Gastroesophageal sphincter (tissue), 4 donors: ENCODE measurements around the gene TMEM232. TPM values are rescaled to one million over a fixed set of nuclear protein-coding genes. Genes with fewer than 3 reads are reported as not detected.

Source experiments
- ATAC-seq: fragments of 150-250 bp; one replicate; pipeline ENCODE4 v1.9.1; 2016; ENCODE audit warnings: mild to moderate bottlenecking, moderate library complexity
- H3K27ac ChIP-seq, 4 donors: fragments of 200-600 bp; sonication (generic) in 3 of 4; 1 replicate in 3 of 4; 2 replicates in 1 of 4; pipeline ENCODE4 v1.5.1; 2016 to 2019
- H3K27me3 ChIP-seq: fragments of 200-600 bp; sonication (generic); one replicate; pipeline ENCODE4 v1.5.1; 2019
- H3K36me3 ChIP-seq, 2 donors: fragments of 200-600 bp; sonication (generic); one replicate each; pipeline ENCODE4 v1.5.1; 2019; ENCODE audit warnings: control low read depth in 1 of 2
- H3K4me1 ChIP-seq, 3 donors: fragments of 200-600 bp; sonication (generic); 1 replicate in 2 of 3; 2 replicates in 1 of 3; pipeline ENCODE4 v1.5.1; 2016 to 2019; ENCODE audit warnings: control low read depth in 2 of 3
- H3K4me3 ChIP-seq, 2 donors: fragments of 200-600 bp; sonication (generic); one replicate each; pipeline ENCODE4 v1.5.1; 2019; ENCODE audit warnings: mild to moderate bottlenecking in 1 of 2, moderate library complexity in 1 of 2
- H3K9me3 ChIP-seq, 3 donors: fragments of 200-600 bp; sonication (generic); one replicate each; pipeline ENCODE4 v1.5.1; 2017 to 2019; ENCODE audit warnings: control low read depth in 2 of 3
- CTCF ChIP-seq, 4 experiments: fragments of 200-600 bp in 2 of 4; fragments of 450-650 bp in 2 of 4; sonication (generic) in 1 of 4; IDR thresholded peaks; one replicate each; pipeline ENCODE4 v1.5.1; 2017 to 2019; ENCODE audit warnings: antibody characterized with exemption in 4 of 4, mild to moderate bottlenecking in 2 of 4, moderate library complexity in 2 of 4
- EP300 ChIP-seq: sonication (generic); formaldehyde crosslinking; IDR thresholded peaks from one replicate; pipeline ENCODE4 v1.6.1; 2017; ENCODE audit warnings: antibody characterized with exemption, mild to moderate bottlenecking
- POLR2A ChIP-seq, 2 donors: fragments of 450-650 bp; IDR thresholded peaks; one replicate each; pipeline ENCODE4 v1.6.1; 2017; ENCODE audit warnings: antibody characterized with exemption in 2 of 2, mild to moderate bottlenecking in 2 of 2, moderate library complexity in 1 of 2
- POLR2AphosphoS5 ChIP-seq: sonication (generic); formaldehyde crosslinking; IDR thresholded peaks from one replicate; pipeline ENCODE4 v1.6.1; 2017; ENCODE audit warnings: antibody characterized with exemption
- WGBS, 2 donors: methylation state at CpG; one replicate each; pipeline ENCODE4 v1.1.5; 2018; ENCODE audit warnings: low coverage in 1 of 2; 5-methylcytosine and 5-hydroxymethylcytosine counted together
- total RNA-seq, 4 donors: library from RNA; depleted of rRNA; stranded (reverse); fragments of >200 nt; gene quantifications; one replicate each; pipeline ENCODE4 v1.1.0, GENCODE V29; 2016

The TMEM232 gene
- total RNA-seq, 4 donors from 2014 or later: 2.2 to 5.1 (median 3.8) TPM

DNA sequence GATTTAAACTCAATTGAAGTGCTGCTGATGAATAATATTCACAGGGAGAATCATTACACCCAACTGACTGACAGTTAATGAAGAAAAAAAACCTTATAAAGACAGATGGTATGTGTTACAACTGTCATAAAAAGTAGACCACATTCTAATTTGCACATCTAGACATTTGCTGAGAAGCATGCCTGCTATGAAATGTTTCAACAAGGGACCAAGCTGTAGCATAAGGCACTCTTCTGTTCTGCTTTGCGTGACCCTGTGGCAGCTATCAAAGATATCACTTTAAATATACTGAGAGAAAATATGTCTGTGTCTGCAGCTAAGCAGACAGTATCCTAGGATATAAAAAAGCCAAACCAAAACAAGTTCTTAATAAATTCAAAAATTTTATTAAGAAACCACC, 153.7 kb downstream of the TMEM232 start:
- no peaks in the 10 kb centered on the region for H3K4me1 ChIP-seq
- 75% methylated on average over 1 of the region's 1 CpG; no CpG with 5 or more reads in 1 of the 2 donors for WGBS, 2 donors
- no peaks in the 10 kb centered on the region for H3K36me3 ChIP-seq
- TF ChIP-seq CTCF (IDR thresholded peaks at IDR 0.05) (no peak), POLR2A (IDR thresholded peaks at IDR 0.05) (no peak), EP300 (no peak), POLR2AphosphoS5 (no peak)
- H3K27me3 ChIP-seq: no peaks in the 10 kb centered on the region
- H3K4me3 ChIP-seq: no peak overlapping the region
- ATAC-seq: no peak
- no peaks in the 10 kb centered on the region for H3K9me3 ChIP-seq
- no peak overlapping the region for H3K27ac ChIP-seq

GRCh38 chr5:110562191-110562590, 164.3 kb downstream of the TMEM232 start:
- Histone ChIP-seq H3K9me3 (peaks cover 0 to 5% (median 0%) of the 10 kb centered on the region in 3 donors), H3K27ac (no peak overlapping the region), H3K36me3 (no peaks in the 10 kb centered on the region), H3K4me1 (no peaks in the 10 kb centered on the region), H3K4me3 (no peak overlapping the region), H3K27me3 (no peaks in the 10 kb centered on the region)
- TF ChIP-seq CTCF (IDR thresholded peaks at IDR 0.05): no peak
- no peak for TF ChIP-seq EP300
- no peak for TF ChIP-seq POLR2A (IDR thresholded peaks at IDR 0.05)
- TF ChIP-seq POLR2AphosphoS5: no peak
- ATAC-seq: no peak

GRCh38 chr5:110561510-110561909, 165.0 kb downstream of the TMEM232 start:
- no peak for ATAC-seq
- Histone ChIP-seq H3K36me3 (no peaks in the 10 kb centered on the region), H3K4me3 (no peak overlapping the region), H3K9me3 (peaks cover 0 to 5% (median 0%) of the 10 kb centered on the region in 3 donors), H3K27me3 (no peaks in the 10 kb centered on the region), H3K27ac (no peak overlapping the region), H3K4me1 (no peaks in the 10 kb centered on the region)
- TF ChIP-seq CTCF (IDR thresholded peaks at IDR 0.05): no peak
- TF ChIP-seq POLR2AphosphoS5: no peak
- TF ChIP-seq EP300: no peak
- TF ChIP-seq POLR2A (IDR thresholded peaks at IDR 0.05): no peak
- 33 to 40% methylated on average over 1 of the region's 1 CpG for WGBS, 2 donors

- no peaks in the 10 kb centered on the region for H3K27me3 ChIP-seq
- H3K4me1 ChIP-seq: no peaks in the 10 kb centered on the region
- H3K9me3 ChIP-seq: peaks cover 0 to 4% (median 0%) of the 10 kb centered on the region in 3 donors
- no peaks in the 10 kb centered on the region for H3K36me3 ChIP-seq
- TF ChIP-seq EP300 (no peak), POLR2AphosphoS5 (no peak), POLR2A (IDR thresholded peaks at IDR 0.05) (no peak), CTCF (IDR thresholded peaks at IDR 0.05) (no peak)
- H3K4me3 ChIP-seq: no peak overlapping the region
- ATAC-seq: no peak
- 96 to 100% methylated on average over 1 to 3 of the region's 3 CpGs for WGBS, 2 donors
- H3K27ac ChIP-seq: no peak overlapping the region
Observed at GRCh38 chr5:110549301-110549700, 177.2 kb downstream of the TMEM232 start.

GRCh38 chr5:110548171-110548570, 178.3 kb downstream of the TMEM232 start:
- Histone ChIP-seq H3K36me3 (no peaks in the 10 kb centered on the region), H3K27me3 (no peaks in the 10 kb centered on the region), H3K9me3 (peaks cover 0 to 4% (median 0%) of the 10 kb centered on the region in 3 donors), H3K4me3 (no peak overlapping the region), H3K27ac (no peak overlapping the region), H3K4me1 (no peaks in the 10 kb centered on the region)
- WGBS, 2 donors: 82 to 83% methylated on average over 2 to 3 of the region's 3 CpGs
- no peak for ATAC-seq
- TF ChIP-seq POLR2A (IDR thresholded peaks at IDR 0.05) (no peak), CTCF (IDR thresholded peaks at IDR 0.05) (no peak), EP300 (no peak), POLR2AphosphoS5 (no peak)
